Inferior parietal cortex (tissue), 1 donor: ENCODE measurements around the gene ZNF273.
"Not testable (repeated sequence)": the region's sequence is repeated elsewhere in the genome, so short reads cannot be mapped to it uniquely, and the experiment has no call there.

Experiments
- DNase-seq: peaks from one replicate; pipeline ENCODE4 v3.0.0-alpha.2; 2016; ENCODE audit errors: extremely low spot score

The ZNF273 gene

DNA sequence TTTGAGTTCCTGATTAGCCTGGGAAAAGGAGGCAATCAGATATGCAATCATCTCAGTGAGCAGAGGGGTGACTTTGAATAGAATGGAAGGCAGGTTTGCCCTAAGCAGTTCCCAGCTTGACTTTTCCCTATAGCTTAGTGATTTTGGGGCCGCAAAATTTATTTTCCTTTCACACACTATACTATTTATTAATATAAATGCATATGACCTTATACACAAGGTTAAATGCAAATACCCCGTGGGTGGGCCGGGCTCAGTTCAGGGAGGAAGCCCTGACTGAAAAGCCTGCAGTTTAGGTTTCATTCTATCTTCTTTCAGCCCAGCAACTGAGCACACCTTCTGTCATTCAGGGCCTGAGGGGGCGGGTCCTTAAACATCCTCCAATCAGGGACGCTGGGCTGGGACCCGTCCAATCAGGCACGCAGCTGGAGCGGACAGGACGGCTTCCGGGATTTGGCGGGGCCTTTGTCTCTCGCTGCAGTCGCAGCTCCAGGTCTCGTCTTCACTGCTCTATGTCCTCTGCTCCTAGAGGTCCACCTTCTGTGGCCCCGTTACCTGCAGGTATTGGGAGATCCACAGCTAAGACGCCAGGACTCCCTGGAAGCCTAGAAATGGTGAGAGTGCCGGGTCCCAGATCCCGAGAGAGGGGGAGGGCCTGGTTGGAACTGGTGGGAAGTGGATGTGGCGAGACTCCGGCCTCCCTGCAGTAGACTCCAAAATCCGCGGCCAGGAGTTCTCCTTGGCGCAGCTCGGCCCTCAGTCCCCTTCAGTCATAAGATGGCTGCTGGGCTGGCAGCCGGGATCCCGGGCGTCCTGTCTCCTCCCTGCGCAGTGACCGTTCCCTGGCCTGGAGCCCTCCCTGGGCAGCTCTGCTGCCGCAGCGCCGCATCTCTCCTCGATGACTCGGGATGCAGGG lies at the start of gene ZNF273:
Gene ZNF273 (plus strand): TSS at position 468 of the 916 bp plus-strand sequence. CDS start 45 bp downstream, at position 513.
- DNase-seq, result peak; percentile 86

DNA sequence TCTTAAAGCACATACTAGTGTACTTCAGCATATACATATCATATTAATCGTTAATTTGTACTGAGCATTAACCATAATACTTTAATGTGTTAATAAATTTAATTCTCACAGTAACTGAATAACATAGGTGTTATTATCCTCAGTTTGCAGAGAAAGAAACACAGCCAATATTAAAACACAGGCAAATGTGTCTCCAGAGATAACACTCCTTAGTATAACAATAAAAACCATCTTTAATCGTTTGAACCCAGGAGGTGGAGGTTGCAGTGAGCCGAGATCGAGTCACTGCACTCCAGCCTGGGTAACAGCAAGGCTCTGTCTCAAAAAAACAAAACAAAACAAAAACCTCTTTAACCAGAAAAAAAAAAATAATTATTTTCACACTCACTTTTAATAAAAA lies 49.4 kb upstream of the ZNF273 start:
- no peak for DNase-seq

DNA sequence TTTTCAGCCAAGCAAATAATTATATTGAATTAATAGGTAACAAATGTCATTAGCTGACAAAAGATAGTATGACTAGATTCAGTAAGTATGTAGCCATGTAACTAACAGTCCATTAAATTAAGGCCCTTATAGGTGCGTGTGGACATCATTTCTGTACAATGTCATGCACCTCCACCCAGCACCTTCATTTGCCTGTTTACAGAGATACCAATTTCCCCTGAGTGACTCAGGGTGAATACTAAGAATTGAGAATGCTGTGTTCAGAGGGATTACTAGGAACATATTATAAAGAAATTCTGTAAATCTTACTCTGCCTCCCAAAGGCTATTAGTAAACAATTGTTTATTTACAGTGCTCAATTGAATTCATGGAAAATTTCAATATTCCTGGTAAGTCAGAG lies 48.1 kb upstream of the ZNF273 start:
- no peak for DNase-seq

DNA sequence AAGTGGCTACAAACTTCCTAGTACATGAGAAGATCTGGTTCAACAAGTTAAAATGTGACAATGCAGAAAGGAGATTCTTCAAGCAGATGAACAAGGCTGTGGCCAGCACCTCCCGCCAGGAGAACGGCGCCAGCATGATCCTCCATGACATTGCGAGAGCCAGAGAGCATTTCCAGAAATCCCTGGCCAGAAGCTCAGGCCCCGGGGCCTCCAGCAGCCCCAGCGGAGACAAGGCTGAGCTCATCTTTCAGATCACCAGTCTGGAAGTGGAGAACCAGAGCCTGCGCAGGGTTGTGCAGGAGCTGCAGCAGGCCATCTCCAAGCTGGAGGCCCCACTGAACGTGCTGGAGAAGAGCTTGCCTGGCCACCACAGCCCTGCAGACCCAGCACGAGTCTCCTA lies 40.1 kb upstream of the ZNF273 start:
- DNase-seq, result no peak

GRCh38 chr7:64863530-64863929 lies 39.5 kb upstream of the ZNF273 start:
- not testable (repeated sequence) for DNase-seq

DNA sequence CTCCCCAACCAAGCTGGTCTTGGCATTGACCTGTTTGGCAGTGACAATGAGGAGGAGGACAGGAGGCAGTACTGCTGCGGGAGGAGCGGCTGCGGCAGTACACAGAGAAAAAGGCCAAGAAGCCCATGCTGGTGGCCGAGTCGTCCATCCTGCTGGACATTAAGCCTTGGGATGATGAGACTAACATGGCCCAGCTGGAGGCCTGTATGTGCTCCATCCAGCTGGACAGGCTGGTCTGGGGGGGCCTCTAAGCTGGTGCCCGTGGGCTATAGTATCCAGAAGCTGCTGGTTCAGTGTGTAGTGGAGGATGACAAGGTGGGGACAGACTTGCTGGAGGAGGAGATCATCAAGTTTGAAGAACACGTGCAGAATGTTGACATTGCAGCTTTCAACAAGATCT lies 39.1 kb upstream of the ZNF273 start:
- no peak for DNase-seq

- no peak for DNase-seq
Measured at GRCh38 chr7:64867863-64868440, 35.1 kb upstream of the ZNF273 start.

DNA sequence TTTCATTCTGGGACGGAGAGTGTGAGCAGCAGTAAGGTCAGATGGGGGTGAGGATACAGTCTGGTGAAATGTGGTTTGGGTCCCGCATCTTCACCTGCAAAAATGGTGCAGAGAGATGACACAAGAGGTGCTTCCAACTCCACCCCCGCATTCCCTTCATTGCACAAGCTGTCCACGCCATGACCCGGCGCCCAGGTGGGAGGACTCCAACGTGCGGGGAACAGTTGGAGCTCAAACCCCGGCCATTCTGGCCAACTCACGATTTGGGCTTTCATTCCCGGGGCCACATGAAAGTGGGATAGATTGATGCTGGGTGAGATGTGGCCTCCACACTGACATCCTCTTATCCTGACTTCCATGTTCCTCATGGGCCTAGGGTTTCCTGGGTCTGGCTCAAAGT lies 34.6 kb upstream of the ZNF273 start:
- no peak for DNase-seq

- DNase-seq, result no peak
Measured at GRCh38 chr7:64869121-64869725, 33.9 kb upstream of the ZNF273 start.

- DNase-seq, result no peak
Measured at GRCh38 chr7:64869912-64870562, 33.0 kb upstream of the ZNF273 start.

DNA sequence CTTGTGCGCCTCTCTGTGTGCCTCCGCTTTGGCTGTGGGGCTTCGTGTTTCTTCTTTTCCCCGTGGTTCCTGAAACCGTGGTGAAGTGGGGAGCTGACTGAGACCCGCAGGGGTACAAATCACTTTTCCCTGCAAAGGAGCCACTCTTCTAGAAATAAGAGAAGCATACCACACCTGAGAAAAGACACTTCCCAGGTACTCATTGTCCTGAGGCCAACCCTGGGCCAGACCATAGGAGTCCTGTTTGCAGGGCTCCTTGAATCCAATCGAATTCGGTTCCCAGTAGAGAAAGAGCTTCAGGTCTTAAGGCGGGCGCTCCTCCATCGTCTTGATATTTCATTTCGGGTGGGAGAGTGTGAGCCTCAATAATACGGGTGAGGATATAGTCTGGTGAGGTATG lies 32.4 kb upstream of the ZNF273 start:
- no peak for DNase-seq

GRCh38 chr7:64871761-64872160 lies 31.3 kb upstream of the ZNF273 start:
- no peak for DNase-seq

DNA sequence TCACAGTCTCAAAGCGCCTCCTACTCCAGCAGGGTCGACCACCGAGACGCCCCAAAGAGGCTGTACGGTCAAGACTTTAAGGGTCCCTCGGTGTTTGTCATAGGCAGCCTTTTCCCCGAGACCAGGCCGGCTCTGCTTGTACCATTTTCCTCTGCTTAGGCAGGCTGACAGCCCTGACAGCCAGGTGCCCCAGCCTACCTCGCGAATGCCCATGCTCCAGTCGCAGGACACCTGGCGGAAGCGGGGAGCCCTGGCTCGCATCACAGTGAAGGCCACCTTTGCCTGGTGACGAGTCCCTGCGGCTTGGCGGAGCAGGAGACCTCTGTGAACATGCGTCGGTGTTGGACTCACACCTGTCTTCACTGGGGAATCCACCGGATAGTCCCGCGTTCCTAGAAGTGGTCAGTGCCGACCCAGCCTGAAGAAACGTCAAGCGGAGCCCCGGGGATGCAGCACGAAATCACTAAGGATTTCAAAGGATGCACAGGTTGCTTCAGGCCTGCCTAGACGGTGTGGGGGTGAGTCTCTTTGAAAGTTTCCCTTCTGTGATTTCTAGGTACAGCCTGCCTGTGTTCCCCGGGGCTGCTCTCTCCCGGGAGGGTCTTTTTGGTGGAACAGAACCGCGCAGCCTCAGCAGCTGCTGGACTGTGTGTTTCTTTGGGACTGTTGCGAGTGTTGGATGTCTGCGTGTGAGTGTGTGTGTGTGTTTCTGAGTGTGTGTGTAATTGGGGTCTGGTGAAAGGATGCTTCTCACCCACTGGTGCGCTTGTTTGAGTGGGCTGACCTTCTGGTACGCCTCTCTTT lies 30.5 kb upstream of the ZNF273 start:
- DNase-seq, result no peak

DNA sequence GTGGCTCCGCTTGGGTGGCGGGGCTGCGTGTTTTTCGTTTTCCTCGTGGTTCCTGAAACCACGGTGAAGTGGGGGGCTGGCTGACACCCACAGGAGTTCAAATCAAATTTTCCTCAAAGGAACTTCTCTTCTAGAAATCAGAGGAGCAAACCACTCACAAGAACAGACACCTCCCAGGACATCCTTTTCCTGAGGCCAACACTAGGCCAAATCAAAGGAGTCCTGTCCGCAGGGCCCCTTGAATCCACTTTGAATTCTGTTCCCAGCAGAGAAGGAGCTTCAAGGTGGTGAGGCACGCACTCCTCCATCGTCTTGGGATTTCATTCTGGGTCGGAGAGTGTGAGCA lies 29.9 kb upstream of the ZNF273 start:
- no peak for DNase-seq

GRCh38 chr7:64873517-64873916 lies 29.6 kb upstream of the ZNF273 start:
- no peak for DNase-seq

GRCh38 chr7:64874114-64874513 lies 29.0 kb upstream of the ZNF273 start:
- DNase-seq, result no peak

DNA sequence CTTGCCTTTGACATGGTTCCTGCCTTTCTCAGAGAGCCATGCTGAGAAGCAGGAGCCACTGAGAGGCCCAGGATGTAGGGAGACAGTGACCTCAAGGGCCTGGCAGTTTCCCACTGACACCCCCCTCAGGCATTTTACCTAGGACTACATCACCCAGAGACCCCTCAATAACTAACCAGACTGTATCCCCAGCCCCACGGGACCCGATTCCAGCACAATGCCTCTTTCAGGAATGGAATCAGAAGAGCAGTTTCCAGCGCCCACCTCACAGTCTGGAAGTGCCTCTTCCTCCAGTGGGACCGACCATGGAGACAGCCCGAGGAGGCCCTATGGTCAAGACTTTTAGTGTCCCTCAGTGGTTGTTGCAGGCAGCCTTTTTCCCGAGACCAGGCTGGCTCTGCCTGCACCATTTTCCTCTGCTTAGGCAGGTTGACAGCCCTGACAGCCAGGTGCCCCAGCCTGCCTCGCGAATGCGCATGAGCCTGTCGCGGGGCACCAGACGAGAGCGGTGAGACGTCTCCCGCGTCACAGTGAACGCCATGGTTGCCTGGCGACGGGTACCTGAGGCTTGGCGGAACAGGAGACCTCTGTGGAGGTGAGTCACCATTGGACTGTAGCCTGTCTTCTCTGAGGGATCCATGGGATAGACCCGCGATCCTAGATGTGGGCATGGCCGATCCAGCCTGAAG lies 28.4 kb upstream of the ZNF273 start:
- no peak for DNase-seq

DNA sequence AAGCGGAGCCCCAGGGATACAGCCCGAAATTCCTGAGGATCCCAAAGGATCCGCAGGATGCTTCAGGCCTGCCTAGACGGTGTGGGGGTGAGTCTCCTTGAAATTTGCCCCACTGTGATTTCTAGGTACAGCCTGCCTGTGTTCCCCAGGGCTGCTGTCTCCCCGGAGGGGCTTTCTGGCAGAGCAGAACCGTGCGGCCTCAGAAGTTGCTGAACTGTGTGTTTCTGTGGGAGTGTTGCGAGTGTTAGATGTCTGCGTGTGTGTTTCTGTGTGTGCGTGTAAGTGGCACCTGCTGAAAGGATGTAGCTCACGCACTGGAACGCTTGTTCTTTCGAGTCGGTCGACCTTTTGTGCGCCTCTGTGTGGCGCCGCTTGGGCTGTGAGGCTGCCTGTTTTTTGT lies 27.8 kb upstream of the ZNF273 start:
- no peak for DNase-seq

- DNase-seq, result no peak
Measured at GRCh38 chr7:64875658-64876406, 27.2 kb upstream of the ZNF273 start.
